Stimulated activated CD8-positive, alpha-beta memory T cell treated with anti-CD3 and anti-CD28 coated beads, Interleukin-7, amount 100 ng/mL, for 48 hours (primary cell): Measurements from ENCODE around the gene ZFYVE27.
A peak's percentile ranks its signal among the peaks of the same experiment; 100 is the strongest.

Experiments
- DNase-seq, 2 donors: peaks; one replicate each; pipeline ENCODE4 v3.0.0-alpha.2; 2020; ENCODE audit warnings: low read depth in 1 of 2; ENCODE audit errors: extremely low read depth in 1 of 2

The ZFYVE27 gene

GRCh38 chr10:97714401-97715258, 22.3 kb upstream of the ZFYVE27 start:
- DNase-seq, result peak in 1 of 2 donors; percentile 9

GRCh38 chr10:97715259-97715874, 21.6 kb upstream of the ZFYVE27 start:
- DNase-seq, result no peak

- DNase-seq, result no peak
Measured at GRCh38 chr10:97717627-97718026, 19.3 kb upstream of the ZFYVE27 start.

- DNase-seq, result no peak
Measured at GRCh38 chr10:97718178-97718577, 18.8 kb upstream of the ZFYVE27 start.

GRCh38 chr10:97718659-97719142, 18.2 kb upstream of the ZFYVE27 start:
- DNase-seq, result no peak

GRCh38 chr10:97719602-97720001, 17.3 kb upstream of the ZFYVE27 start:
- DNase-seq, result no peak

- DNase-seq, result no peak
Measured at GRCh38 chr10:97721871-97722780, 14.8 kb upstream of the ZFYVE27 start.

GRCh38 chr10:97723001-97723400, 13.9 kb upstream of the ZFYVE27 start:
- no peak for DNase-seq

- no peak for DNase-seq
Measured at GRCh38 chr10:97724341-97724941, 12.5 kb upstream of the ZFYVE27 start.

- DNase-seq, result no peak
Measured at GRCh38 chr10:97726636-97727178, 10.2 kb upstream of the ZFYVE27 start.

GRCh38 chr10:97729014-97729413, 7.9 kb upstream of the ZFYVE27 start:
- no peak for DNase-seq

- DNase-seq, result peak in 1 of 2 donors; percentile 32
Measured at GRCh38 chr10:97731346-97732051, 5.4 kb upstream of the ZFYVE27 start.

- no peak for DNase-seq
Measured at GRCh38 chr10:97732052-97732359, 4.9 kb upstream of the ZFYVE27 start.

- DNase-seq, result no peak
Measured at GRCh38 chr10:97733256-97733655, 3.7 kb upstream of the ZFYVE27 start.

- DNase-seq, result no peak
Measured at GRCh38 chr10:97734021-97734420, 2.9 kb upstream of the ZFYVE27 start.

- no peak for DNase-seq
Measured at GRCh38 chr10:97736403-97736901, 476 bp upstream of the ZFYVE27 start.

- no peak for DNase-seq
Measured at GRCh38 chr10:97737770-97738265, 890 bp downstream of the ZFYVE27 start.

- no peak for DNase-seq
Measured at GRCh38 chr10:97738616-97739015, 1.7 kb downstream of the ZFYVE27 start.

- no peak for DNase-seq
Measured at GRCh38 chr10:97740613-97741012, 3.7 kb downstream of the ZFYVE27 start.
